VCaP (cell line): Measurements from ENCODE around the gene HUS1.

Source experiments
- H3K27ac ChIP-seq: fragments of 450-650 bp; 2 replicates; pipeline ENCODE4 v1.5.1; 2017
- CTCF ChIP-seq: fragments of 450-650 bp; conservative IDR thresholded peaks from 2 replicates; pipeline ENCODE4 v1.5.1; 2017; ENCODE audit warnings: mild to moderate bottlenecking, moderate library complexity

Gene HUS1

GRCh38 chr7:47938574-47939165 lies 40.7 kb downstream of the HUS1 start:
- H3K27ac ChIP-seq: no peak overlapping the region
- TF ChIP-seq CTCF: peak; percentile 35

GRCh38 chr7:47937711-47938573 lies 41.5 kb downstream of the HUS1 start:
- no peak overlapping the region for H3K27ac ChIP-seq
- no peak for TF ChIP-seq CTCF

- TF ChIP-seq CTCF: no peak
- no peak overlapping the region for H3K27ac ChIP-seq
Observed at GRCh38 chr7:47937065-47937687, 42.2 kb downstream of the HUS1 start.

GRCh38 chr7:47936323-47936722 lies 43.1 kb downstream of the HUS1 start:
- no peak for TF ChIP-seq CTCF
- H3K27ac ChIP-seq: no peak overlapping the region

- no peak overlapping the region for H3K27ac ChIP-seq
- no peak for TF ChIP-seq CTCF
Observed at GRCh38 chr7:47935336-47935735, 44.1 kb downstream of the HUS1 start.

GRCh38 chr7:47934831-47935230 lies 44.6 kb downstream of the HUS1 start:
- no peak overlapping the region for H3K27ac ChIP-seq
- no peak for TF ChIP-seq CTCF

- TF ChIP-seq CTCF: no peak
- H3K27ac ChIP-seq: no peak overlapping the region
Observed at GRCh38 chr7:47933215-47933614, 46.2 kb downstream of the HUS1 start.
